HepG2 (cell line): ENCODE data around the gene USH2A. TPM values are rescaled to one million over a fixed set of nuclear protein-coding genes. Genes with fewer than 3 reads are reported as not detected.

Experiments used
- ATAC-seq: fragments of 200-7000 bp; cut with Tn5 transposase; 3 replicates; pipeline ENCODE4 v1.9.1; 2020; ENCODE audit warnings: mild to moderate bottlenecking, moderate library complexity
- BruUV-seq: library from RNA; stranded (reverse); fragments of 400-500 nt; replicated peaks from 2 replicates; lab custom pipeline; 2021; lab: Mats Ljungman, UMichigan
- CTCF ChIA-PET: fragments of 300-600 bp; formaldehyde crosslinking; extraction: SDS; loops from one replicate; lab custom pipeline; 2021; ENCODE audit warnings: low total read pairs, inconsistent platforms, low intra/inter-chr PET ratio; lab: Yijun Ruan, JAX
- POLR2A ChIA-PET: fragments of 350-600 bp; sonication (Branson Sonifier 250); formaldehyde crosslinking; loops from one replicate; lab custom pipeline; 2020; ENCODE audit warnings: antibody characterized with exemption, inconsistent platforms; lab: Yijun Ruan, JAX
- DNase-seq: peaks from one replicate; pipeline ENCODE4 v3.0.0-alpha.2; 2015; ENCODE audit warnings: low spot score
- FAIRE-seq: peaks from 3 replicates; lab custom pipeline; 2011; peaks lifted over from hg19 to GRCh38; lab: Jason Lieb, UNC
- H2AFZ ChIP-seq: one replicate; pipeline ENCODE4 v1.6.1; 2011; ENCODE audit warnings: low read length, inconsistent platforms
- H3K27ac ChIP-seq: fragments of 300-600 bp; 3 replicates; pipeline ENCODE4 v1.8.0; 2011; ENCODE audit warnings: mixed run types, mild to moderate bottlenecking, mixed read lengths, low read length, inconsistent platforms; ENCODE audit not compliant: insufficient read depth; ENCODE audit errors: extremely low read length
- H3K27me3 ChIP-seq, 2 experiments: fragments of 200-600 bp in 1 of 2; 2 replicates in 1 of 2; 3 replicates in 1 of 2; pipeline versions ENCODE4 v1.6.0 to v1.8.0; 2011; ENCODE audit warnings: low read length in 2 of 2, mild to moderate bottlenecking in 2 of 2, moderate library complexity in 2 of 2, inconsistent platforms in 1 of 2; ENCODE audit not compliant: insufficient read depth in 2 of 2, control insufficient read depth in 1 of 2
- H3K36me3 ChIP-seq, 2 experiments: fragments of 200-600 bp in 1 of 2; replicated peaks in 1 of 2; 2 replicates in 1 of 2; 3 replicates in 1 of 2; pipeline versions ENCODE4 v1.5.1 to v1.8.0; 2011; ENCODE audit warnings: low read length in 2 of 2, inconsistent platforms in 1 of 2; ENCODE audit not compliant: insufficient read depth in 2 of 2, control insufficient read depth in 1 of 2
- H3K4me1 ChIP-seq: 2 replicates; pipeline ENCODE4 v1.5.1; 2012; ENCODE audit warnings: low read length, inconsistent platforms; ENCODE audit not compliant: insufficient read depth
- H3K4me2 ChIP-seq: 2 replicates; pipeline ENCODE4 v1.6.0; 2011; ENCODE audit warnings: low read depth, low read length, inconsistent platforms
- H3K4me3 ChIP-seq, 3 experiments: fragments of 200-600 bp in 1 of 3; sonication (generic), shearing (Covaris generic) in 1 of 3; replicated peaks in 1 of 3; 2 replicates each; pipeline ENCODE4 v1.5.1; 2011 to 2016; ENCODE audit warnings: low read length in 3 of 3, inconsistent platforms in 2 of 3, low read depth in 2 of 3, mild to moderate bottlenecking in 2 of 3, control low read depth in 1 of 3, mixed read lengths in 1 of 3; ENCODE audit not compliant: insufficient read depth in 1 of 3
- H3K79me2 ChIP-seq: one replicate; pipeline ENCODE4 v1.6.1; 2011; ENCODE audit warnings: low read length, inconsistent platforms; ENCODE audit not compliant: insufficient read depth
- H3K9ac ChIP-seq: 2 replicates; pipeline ENCODE4 v1.6.0; 2011; ENCODE audit warnings: mild to moderate bottlenecking, low read depth, low read length, inconsistent platforms; ENCODE audit not compliant: insufficient read depth
- H3K9me3 ChIP-seq: 2 replicates; pipeline ENCODE4 v1.5.1; 2012; ENCODE audit warnings: mild to moderate bottlenecking, low read length
- H4K20me1 ChIP-seq: 2 replicates; pipeline ENCODE4 v1.6.0; 2011; ENCODE audit warnings: inconsistent platforms, mild to moderate bottlenecking, low read length, moderate library complexity; ENCODE audit not compliant: insufficient read depth
- ARID2 ChIP-seq: sonication (generic); formaldehyde crosslinking; IDR thresholded peaks from 2 replicates; pipeline ENCODE4 v1.8.1; 2022; ENCODE audit warnings: mild to moderate bottlenecking, missing genetic modification reagents, borderline replicate concordance
- CREM ChIP-seq, 2 experiments: sonication (generic) in 1 of 2; formaldehyde crosslinking in 1 of 2; IDR thresholded peaks; 2 replicates each; pipeline versions ENCODE4 v1.4.0 to v1.6.1; 2016 to 2020; ENCODE audit warnings: antibody characterized with exemption in 1 of 2, mild to moderate bottlenecking in 1 of 2, missing genetic modification reagents in 1 of 2
- GLI4 ChIP-seq: sonication (generic); formaldehyde crosslinking; IDR thresholded peaks from 2 replicates; pipeline ENCODE4 v1.5.1; 2020; ENCODE audit warnings: missing genetic modification reagents, mild to moderate bottlenecking, moderate library complexity, borderline replicate concordance
- HIC2 ChIP-seq: sonication (generic); formaldehyde crosslinking; IDR thresholded peaks from 2 replicates; pipeline ENCODE4 v1.9.0; 2022; ENCODE audit warnings: low read depth, missing genetic modification reagents
- MAFF ChIP-seq: IDR thresholded peaks from 2 replicates; pipeline ENCODE4 v1.6.1; 2011; ENCODE audit warnings: low read depth, low read length, improper control_type of control experiment
- PITX1 ChIP-seq: sonication (generic); formaldehyde crosslinking; IDR thresholded peaks from 2 replicates; pipeline ENCODE4 v1.5.1; 2020; ENCODE audit warnings: mild to moderate bottlenecking, missing genetic modification reagents
- RORA ChIP-seq: sonication (generic); formaldehyde crosslinking; IDR thresholded peaks from 2 replicates; pipeline ENCODE4 v1.5.0; 2020; ENCODE audit warnings: mild to moderate bottlenecking, missing genetic modification reagents, moderate library complexity
- WGBS: methylation state at CpG from one replicate; pipeline ENCODE4 v1.1.6; 2017; ENCODE audit warnings: low lambda C conversion rate; 5-methylcytosine and 5-hydroxymethylcytosine counted together
- in situ Hi-C: cut with HindIII; loops from 2 replicates; pipeline ENCODE4 v1.10.0; 2017; ENCODE audit warnings: low pct_unique_long_range_greater_than_20kb; ENCODE audit not compliant: extremely low pct_ligation_motif_present
- intact Hi-C: fragments of 100-400 bp; cut with micrococcal nuclease; formaldehyde crosslinking; loops from one replicate; pipeline ENCODE4 v1.10.0; 2022; ENCODE audit not compliant: unreplicated experiment
- polyA plus RNA-seq, 8 experiments: library from polyadenylated mRNA; depleted of rRNA in 3 of 8; stranded (reverse) in 7 of 8; unstranded in 1 of 8; fragments of >200 nt; fragmentation: Illumina TruSeq in 4 of 8; extraction: Trizol in 4 of 8; gene quantifications; 2 replicates each; pipeline versions ENCODE4 v1.2.1 to v1.2.3, GENCODE V29; 2011 to 2016; ENCODE audit warnings: low read depth in 4 of 8, missing spikeins in 1 of 8, mixed read lengths in 1 of 8; ENCODE audit not compliant: insufficient read depth in 1 of 8
- total RNA-seq, 5 experiments: library from RNA; depleted of rRNA; stranded (reverse); fragments of >200 nt; fragmentation: Illumina TruSeq; extraction: Trizol; gene quantifications; 2 replicates each; pipeline ENCODE4 v1.2.3, GENCODE V29; 2016; ENCODE audit warnings: low read depth in 1 of 5
- TF ChIP-seq, protein P1 (sequence below): sonication (generic); formaldehyde crosslinking; IDR thresholded peaks from 2 replicates; pipeline ENCODE4 v1.4.0; 2020; ENCODE audit warnings: missing genetic modification reagents, borderline replicate concordance
- TF ChIP-seq, protein P2 (sequence below): IDR thresholded peaks from 2 replicates; pipeline ENCODE4 v1.6.1; 2012; ENCODE audit warnings: low read length, improper control_type of control experiment

Gene USH2A
- total and polyA plus RNA-seq, 2 of the 13 experiments (the other 11 are each of a cell fraction or from before 2014, with no cell fraction given): 0.02 TPM; not detected in 1

DNA sequence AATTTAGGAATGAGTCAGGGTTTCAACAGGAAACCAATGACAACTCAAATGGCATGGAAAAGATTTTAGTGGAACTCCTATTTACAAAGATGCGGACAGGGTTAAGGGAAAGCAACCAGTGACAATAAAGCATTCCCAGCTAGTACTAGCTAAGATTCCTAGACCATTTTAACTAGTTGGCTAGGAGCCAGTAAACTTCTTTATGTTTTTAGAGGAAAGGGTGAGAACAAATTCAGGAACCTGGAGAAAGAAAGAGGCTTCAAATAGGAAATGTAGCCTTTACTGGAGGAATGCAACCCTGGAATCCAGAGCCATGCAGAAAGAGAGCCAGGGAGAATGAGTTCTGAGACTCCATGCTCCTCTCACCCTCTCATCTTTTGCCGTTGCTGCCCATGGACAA lies 439.6 kb downstream of the USH2A start (continued):
- TF ChIP-seq, protein P1, sequence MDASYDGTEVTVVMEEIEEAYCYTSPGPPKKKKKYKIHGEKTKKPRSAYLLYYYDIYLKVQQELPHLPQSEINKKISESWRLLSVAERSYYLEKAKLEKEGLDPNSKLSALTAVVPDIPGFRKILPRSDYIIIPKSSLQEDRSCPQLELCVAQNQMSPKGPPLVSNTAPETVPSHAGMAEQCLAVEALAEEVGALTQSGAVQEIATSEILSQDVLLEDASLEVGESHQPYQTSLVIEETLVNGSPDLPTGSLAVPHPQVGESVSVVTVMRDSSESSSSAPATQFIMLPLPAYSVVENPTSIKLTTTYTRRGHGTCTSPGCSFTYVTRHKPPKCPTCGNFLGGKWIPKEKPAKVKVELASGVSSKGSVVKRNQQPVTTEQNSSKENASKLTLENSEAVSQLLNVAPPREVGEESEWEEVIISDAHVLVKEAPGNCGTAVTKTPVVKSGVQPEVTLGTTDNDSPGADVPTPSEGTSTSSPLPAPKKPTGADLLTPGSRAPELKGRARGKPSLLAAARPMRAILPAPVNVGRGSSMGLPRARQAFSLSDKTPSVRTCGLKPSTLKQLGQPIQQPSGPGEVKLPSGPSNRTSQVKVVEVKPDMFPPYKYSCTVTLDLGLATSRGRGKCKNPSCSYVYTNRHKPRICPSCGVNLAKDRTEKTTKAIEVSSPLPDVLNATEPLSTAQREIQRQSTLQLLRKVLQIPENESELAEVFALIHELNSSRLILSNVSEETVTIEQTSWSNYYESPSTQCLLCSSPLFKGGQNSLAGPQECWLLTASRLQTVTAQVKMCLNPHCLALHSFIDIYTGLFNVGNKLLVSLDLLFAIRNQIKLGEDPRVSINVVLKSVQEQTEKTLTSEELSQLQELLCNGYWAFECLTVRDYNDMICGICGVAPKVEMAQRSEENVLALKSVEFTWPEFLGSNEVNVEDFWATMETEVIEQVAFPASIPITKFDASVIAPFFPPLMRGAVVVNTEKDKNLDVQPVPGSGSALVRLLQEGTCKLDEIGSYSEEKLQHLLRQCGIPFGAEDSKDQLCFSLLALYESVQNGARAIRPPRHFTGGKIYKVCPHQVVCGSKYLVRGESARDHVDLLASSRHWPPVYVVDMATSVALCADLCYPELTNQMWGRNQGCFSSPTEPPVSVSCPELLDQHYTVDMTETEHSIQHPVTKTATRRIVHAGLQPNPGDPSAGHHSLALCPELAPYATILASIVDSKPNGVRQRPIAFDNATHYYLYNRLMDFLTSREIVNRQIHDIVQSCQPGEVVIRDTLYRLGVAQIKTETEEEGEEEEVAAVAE (CRISPR knock-in tag): no peak

DNA sequence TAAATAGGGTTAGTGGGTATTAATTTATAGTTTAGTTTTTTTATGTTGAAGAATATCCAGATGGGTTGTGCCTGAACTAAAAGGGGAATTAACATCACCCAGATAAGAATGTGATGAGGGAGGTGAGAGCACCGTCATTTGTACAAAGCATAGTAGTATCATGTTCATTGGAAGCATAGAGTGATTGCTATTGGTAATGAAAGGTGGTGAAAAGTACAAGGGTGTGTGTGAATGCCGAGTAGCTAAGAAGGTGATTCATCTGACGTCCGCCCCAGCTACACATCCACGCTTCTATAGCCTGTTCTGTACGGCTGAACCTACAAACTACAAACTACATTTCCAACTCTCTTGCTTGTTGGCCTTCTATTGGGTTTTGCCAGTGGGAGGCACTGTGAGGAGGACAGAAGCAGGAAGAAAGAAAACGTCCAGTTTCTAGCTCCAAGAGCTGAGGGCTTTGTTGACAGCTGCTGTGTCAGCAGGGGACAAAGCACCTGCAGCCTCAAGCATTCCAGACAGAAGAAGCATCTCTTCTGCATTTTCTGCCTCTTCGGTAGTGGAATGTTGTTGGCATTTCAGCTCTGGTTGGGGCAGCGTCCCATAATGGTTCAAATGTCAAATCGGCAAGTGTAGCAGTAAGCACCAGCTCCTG lies 451.3 kb downstream of the USH2A start:
- CTCF ChIA-PET: no interaction called here
- Histone ChIP-seq H3K79me2 (no peaks in the 10 kb centered on the region), H3K4me1 (no peaks in the 10 kb centered on the region), H3K9ac (no peak overlapping the region), H3K36me3 (no peaks in the 10 kb centered on the region), H4K20me1 (no peaks in the 10 kb centered on the region), H3K4me2 (no peak overlapping the region), H3K27me3 (no peaks in the 10 kb centered on the region), H3K9me3 (no peaks in the 10 kb centered on the region), H3K4me3 (no peak overlapping the region), H3K27ac (no peak overlapping the region), H2AFZ (no peak overlapping the region)
- intact Hi-C loops (no loop called here), in situ Hi-C loops (no loop called here)
- no TSS peak for BruUV-seq
- no peak for ATAC-seq
- TF ChIP-seq ARID2 (CRISPR knock-in tag): no peak
- no peak for TF ChIP-seq CREM (IDR thresholded peaks at IDR 0.05)
- no peak for TF ChIP-seq CREM (CRISPR knock-in tag; IDR thresholded peaks at IDR 0.05)
- TF ChIP-seq RORA (CRISPR knock-in tag): no peak
- no peak for TF ChIP-seq HIC2
- no peak for TF ChIP-seq GLI4 (CRISPR knock-in tag)
- no peak for TF ChIP-seq MAFF
- TF ChIP-seq PITX1 (CRISPR knock-in tag): no peak
- TF ChIP-seq, protein P2, sequence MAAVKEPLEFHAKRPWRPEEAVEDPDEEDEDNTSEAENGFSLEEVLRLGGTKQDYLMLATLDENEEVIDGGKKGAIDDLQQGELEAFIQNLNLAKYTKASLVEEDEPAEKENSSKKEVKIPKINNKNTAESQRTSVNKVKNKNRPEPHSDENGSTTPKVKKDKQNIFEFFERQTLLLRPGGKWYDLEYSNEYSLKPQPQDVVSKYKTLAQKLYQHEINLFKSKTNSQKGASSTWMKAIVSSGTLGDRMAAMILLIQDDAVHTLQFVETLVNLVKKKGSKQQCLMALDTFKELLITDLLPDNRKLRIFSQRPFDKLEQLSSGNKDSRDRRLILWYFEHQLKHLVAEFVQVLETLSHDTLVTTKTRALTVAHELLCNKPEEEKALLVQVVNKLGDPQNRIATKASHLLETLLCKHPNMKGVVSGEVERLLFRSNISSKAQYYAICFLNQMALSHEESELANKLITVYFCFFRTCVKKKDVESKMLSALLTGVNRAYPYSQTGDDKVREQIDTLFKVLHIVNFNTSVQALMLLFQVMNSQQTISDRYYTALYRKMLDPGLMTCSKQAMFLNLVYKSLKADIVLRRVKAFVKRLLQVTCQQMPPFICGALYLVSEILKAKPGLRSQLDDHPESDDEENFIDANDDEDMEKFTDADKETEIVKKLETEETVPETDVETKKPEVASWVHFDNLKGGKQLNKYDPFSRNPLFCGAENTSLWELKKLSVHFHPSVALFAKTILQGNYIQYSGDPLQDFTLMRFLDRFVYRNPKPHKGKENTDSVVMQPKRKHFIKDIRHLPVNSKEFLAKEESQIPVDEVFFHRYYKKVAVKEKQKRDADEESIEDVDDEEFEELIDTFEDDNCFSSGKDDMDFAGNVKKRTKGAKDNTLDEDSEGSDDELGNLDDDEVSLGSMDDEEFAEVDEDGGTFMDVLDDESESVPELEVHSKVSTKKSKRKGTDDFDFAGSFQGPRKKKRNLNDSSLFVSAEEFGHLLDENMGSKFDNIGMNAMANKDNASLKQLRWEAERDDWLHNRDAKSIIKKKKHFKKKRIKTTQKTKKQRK: no peak
- DNase-seq: no peak
- POLR2A ChIA-PET: no interaction called here
- FAIRE-seq: no peak
- 14% methylated on average over 9 of the region's 10 CpGs for WGBS
